HG02981 (cell line): ENCODE measurements around the gene IMP3.
A peak's percentile ranks its signal among the peaks of the same experiment; 100 is the strongest.
"Not testable (repeated sequence)": the region's sequence is repeated elsewhere in the genome, so short reads cannot be mapped to it uniquely, and the experiment has no call there.

Experiments
- ATAC-seq: cut with Tn5 transposase; IDR thresholded peaks from one replicate; pipeline ENCODE4 v1.9.1; 2021; ENCODE audit warnings: mild to moderate bottlenecking, moderate library complexity; ENCODE audit not compliant: unreplicated experiment

The IMP3 gene

DNA sequence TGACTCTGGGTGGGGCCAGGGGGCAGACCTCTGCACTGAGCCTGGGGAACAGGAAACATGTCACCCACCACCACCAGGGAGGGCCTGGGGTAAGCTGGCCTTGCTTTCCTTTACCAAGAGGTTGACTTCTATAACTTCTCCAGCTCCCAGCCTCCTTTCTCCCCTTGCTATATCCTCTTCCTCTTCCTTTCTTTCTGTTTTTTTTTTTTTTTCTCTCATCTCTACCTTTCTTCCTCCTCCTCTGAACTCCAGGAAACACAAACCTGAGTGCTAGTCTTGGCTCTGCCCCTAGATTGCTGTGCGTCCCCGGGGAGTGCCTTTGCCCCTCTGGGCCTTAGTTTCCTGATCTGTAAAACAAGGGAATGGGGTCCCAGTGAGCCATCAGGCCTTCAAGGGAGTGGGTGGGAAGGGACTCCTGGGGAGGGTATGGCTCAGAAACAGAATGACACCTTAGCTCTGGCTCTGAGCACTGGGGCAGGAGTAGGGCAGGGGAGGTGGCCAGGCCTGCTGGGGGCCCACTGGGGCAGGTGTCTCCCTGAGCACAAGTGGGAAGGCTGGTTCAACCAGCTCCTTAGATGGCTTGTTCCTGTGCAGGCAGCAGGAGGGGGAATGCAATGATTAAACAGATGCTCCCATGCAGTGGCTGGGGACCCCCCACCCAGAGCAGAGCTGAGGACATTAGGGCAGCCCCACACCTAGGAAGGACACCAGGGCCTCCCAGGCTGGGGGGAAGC lies 12.0 kb upstream of the IMP3 start:
- ATAC-seq = no peak

DNA sequence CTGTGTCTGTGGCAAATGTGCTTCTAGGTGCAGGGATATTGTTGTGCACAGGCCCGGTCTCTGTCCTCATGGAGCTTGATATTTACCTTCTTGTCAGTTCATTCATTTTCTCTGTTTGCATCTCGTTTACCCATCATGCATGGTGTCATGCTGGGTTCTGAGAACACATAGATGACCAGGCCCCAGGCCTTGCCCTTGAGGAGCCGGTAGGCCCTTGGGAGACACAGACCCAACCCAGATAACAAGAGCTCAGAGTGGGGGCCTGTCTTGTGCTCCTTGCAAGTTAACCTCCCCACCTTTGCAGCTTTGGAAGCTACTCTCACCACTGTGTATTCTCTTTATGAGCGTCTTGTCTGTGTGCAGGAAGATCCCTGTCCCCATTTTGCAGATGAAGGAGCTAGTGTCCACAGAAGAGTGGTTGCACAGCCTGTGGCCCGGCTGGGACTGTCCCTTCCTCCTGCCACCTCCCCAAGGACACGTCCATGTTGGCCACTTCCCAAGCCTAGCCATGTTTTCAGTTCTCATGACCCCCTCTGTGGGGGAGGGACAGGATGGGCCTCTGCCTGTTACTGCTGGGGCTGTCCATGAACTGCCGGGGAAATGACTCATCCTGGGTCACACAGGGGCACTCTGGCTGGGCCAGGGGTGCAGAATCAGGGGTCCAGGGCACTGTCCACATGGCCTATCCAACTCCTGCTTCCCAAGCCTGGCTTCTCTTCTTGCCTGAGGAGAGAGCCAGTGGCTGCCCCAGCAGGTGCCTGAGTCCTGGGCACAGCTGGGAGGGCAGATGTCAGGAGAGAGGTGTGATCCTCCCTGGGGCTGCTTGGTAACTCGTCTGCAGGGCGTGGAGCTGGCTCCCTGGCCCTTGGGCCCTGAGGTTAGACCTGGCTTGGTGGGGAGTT lies 11.1 kb upstream of the IMP3 start:
- ATAC-seq = no peak

DNA sequence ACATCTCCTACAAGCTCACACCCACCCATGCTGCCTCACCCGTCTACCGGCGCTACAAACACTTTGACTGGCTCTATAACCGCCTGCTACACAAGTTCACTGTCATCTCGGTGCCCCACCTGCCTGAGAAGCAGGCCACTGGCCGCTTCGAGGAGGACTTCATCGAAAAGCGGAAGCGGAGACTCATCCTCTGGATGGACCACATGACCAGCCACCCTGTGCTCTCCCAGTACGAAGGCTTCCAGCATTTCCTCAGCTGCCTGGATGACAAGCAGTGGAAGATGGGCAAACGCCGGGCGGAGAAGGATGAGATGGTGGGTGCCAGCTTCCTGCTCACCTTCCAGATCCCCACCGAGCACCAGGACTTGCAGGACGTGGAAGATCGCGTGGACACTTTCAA lies 9.8 kb upstream of the IMP3 start:
- ATAC-seq = no peak

- no peak for ATAC-seq
Observed at GRCh38 chr15:75649045-75649761, 9.2 kb upstream of the IMP3 start.

DNA sequence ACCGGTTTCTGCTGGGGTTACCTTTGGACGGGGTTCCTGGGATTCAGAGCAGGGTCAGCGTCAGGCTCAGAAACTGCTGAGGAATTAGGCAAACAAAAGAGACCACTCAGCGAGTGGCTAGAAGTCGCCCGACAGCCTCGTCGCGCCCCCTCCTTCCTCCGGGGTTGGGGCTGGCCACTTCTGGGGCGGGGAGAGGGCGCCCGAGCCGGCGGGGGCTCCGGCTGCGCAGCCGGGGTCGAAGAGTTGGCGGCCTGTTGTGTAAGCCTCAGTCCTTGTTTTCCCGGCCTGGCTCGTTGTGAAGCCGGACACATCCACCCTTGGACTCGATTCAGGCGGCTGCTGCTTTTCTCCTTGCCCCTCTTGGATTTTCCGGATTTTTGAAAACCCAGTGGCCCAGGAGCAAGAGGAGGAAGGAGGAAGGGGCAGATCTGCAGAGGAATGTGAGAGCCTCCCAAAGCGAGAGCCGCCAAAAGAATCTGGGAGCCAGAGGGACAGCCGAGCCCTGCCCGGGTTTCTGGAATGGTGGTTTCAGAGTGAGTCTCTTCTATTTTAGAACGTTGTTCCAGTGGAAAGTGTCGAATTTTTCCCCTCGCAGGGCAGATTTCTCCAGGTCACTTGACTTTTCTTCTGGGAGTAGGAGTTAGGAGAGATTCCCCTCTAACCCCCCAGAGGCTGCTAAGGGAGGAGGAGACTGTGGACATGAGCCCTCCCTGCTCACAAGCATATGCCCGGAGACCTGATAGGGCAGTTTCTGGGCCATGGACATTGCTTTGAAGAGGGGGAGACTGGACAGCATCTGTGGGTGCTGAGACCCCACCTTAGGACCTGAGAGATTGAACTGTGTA lies 8.4 kb upstream of the IMP3 start:
- ATAC-seq = no peak

- ATAC-seq = no peak
Observed at GRCh38 chr15:75647370-75648155, 7.5 kb upstream of the IMP3 start, which contains the start of gene SNX33. Gene SNX33, plus strand, starts transcription at chr15:75647912. Its CDS starts 1,191 bp downstream, at chr15:75649103.

GRCh38 chr15:75646944-75647364 lies 6.9 kb upstream of the IMP3 start:
- no peak for ATAC-seq

DNA sequence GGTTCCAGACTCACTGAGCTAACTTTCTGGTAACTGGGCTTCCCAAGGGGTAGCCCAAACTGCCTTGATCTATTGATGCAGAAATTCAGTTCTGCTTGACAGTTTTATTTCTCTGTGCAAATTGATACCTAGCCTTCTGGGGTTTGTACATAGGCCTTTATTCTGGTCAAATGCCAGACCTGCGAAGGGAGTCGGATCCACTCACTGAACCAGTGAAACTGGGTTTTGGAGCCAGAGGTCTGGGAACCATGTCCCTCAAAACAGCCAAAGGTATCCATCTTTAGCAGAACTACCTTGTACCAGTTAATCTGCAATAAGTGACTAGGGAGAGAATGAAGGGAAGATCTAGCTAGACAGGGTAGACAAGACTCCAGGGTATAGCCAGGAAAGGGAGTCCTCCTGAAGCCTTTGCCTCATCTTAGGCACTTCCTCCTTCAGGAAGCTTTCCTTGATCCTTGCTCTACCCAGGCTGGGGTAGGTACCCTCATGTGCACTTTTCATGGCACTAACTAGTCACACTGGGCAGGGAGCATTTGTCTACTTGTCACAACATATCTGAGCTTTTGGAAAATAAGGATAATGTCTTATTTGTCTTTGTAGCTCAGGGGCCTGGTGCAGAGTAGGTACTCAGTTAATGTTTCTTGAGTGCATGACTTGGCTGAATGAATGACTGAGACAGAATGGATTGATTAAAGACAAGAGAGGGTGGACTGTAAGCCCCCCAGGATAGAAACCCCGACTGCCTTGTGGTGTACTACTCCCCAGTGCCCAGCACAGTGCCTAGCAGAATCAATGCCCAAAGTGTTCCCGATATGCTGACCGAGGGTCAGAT lies 6.3 kb upstream of the IMP3 start:
- no peak for ATAC-seq

DNA sequence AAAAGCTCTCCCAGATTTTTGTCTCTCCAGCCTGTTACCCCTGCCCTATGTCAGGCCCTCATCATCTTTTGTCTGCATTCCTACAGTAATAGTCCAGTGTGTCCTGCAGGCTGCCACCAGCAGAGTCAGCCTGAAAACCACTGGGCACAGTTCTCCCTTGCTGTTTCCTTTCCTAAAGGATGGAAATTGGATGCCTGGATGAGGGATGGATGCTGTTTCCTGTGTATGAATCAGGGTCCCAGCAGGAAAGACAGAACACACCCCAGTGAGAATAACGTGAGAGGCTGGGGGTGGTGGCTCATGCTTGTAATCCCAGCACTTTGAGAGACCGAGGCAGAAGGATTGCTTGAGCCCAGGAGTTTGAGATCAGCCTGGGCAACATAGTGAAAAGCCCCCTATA lies 4.4 kb upstream of the IMP3 start:
- ATAC-seq = no peak

GRCh38 chr15:75641603-75642002 lies 1.6 kb upstream of the IMP3 start:
- ATAC-seq = no peak

DNA sequence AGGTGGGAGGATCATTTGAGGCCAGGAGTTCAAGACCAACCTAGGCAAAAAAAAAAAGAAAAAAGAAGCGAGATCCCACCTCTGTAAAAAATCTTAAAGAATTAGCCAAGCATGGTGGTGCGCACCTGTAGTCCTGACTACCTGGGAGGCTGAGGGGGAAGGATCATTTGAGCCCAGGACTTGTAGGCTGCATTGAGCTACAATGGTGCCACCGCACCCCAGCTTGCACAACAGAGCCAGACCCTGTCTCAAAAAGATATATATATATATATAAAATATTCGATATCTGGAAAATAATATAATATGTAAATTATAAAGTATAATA lies 1.1 kb upstream of the IMP3 start:
- ATAC-seq = no peak

GRCh38 chr15:75640483-75641178 lies 607 bp upstream of the IMP3 start:
- ATAC-seq = peak; percentile 29

DNA sequence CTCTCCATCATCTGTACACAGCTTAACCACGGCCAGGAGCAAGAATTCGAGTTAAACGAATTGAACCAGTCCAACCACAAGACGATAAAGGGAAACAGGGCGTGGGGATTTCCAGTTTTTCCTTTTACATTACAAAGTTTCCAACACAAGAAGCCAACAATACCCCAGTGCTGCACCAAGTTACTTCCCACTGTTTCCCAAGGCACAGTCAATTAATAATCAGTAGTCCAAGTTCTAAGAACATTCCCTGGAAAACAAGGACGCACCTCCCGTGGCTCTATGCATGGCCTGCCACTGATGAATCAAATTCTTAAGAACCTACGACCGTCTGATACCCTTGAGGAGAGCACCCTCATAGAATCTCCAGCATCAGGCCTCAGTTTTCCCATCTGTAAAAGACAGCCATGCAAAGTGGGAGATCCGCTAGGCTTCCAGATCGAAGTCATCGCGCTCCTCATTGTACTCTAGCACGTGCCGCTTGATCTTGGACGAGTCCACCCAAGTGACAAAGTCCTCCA lies 774 bp downstream of the IMP3 start:
- ATAC-seq = no peak

DNA sequence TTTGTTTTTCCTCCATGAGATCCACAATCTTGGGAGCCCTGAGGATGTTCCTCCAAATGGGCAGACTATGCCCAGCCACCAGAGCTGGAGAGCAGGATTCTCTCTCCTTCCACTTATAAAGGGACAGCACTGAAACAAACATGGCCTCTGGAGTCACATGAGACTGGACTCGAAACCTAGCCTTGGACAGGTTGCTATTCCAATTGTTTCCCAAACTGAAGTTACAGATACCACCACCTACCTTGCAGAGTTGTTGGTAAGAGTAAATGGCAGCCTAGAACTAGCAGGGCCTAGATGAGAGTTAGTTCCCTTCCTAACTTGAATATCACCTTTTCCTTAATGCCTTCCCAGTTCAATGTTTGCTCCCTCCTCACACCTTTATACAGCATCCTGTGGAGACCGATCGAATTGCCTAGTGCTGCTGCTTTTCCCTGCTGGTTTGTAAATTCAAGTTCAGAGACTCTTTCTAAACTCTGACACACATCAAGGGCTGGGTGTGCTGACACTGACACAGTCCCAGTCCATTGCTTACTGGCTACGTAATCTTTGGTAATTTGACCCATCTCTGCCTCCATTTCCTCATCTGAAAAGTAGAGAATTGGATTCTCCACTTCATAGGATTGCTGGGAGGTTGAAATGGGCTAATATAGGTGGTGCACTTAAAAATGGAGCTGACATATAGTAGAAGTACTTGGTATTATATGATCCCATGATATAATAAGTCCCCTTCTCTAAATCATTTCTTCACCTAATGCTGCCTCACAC lies 2.6 kb downstream of the IMP3 start:
- ATAC-seq = no peak

GRCh38 chr15:75636026-75636425 lies 4.0 kb downstream of the IMP3 start:
- ATAC-seq = no peak

DNA sequence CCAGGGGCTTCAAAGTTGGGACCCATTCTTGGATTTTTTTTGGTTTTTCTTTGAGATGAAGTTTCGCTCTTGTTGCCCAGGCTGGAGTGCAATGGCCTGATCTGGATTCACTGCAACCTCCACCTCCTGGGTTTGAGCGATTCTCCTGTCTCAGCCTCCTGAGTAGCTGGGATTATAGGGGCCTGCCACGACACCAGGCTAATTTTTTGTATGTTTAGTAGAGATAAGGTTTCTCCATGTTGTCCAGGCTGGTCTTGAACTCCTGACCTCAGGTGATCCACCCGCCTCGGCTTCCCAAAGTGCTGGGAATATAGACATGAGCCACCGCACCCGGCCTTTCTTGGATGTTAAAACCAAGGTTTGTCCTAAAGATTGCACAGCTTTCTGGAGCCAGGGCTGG lies 6.1 kb downstream of the IMP3 start:
- not testable (repeated sequence) for ATAC-seq

- no peak for ATAC-seq
Observed at GRCh38 chr15:75631935-75632334, 8.1 kb downstream of the IMP3 start.
